ENCODE data around the gene ZNF317. TPM values are rescaled to one million over a fixed set of nuclear protein-coding genes. Genes with fewer than 3 reads are reported as not detected.

Gene ZNF317
- total and polyA plus RNA-seq, 2 of the 13 experiments (the other 11 are each of a cell fraction or from before 2014, with no cell fraction given) = 14.0 to 27.9 TPM

GRCh38 chr19:9161427-9161826 lies 21.2 kb downstream of the ZNF317 start (continued):
- TF ChIP-seq BORCS8-MEF2B (CRISPR knock-in tag; IDR thresholded peaks at IDR 0.05) = no peak
- TF ChIP-seq ZNF234 (CRISPR knock-in tag; conservative IDR thresholded peaks at IDR 0.05) = no peak
- TF ChIP-seq ZBTB37 (CRISPR knock-in tag; IDR thresholded peaks at IDR 0.05) = no peak
- no peak for TF ChIP-seq USF2 (IDR thresholded peaks at IDR 0.05; ENCODE audit: low read depth, low read length)
- TF ChIP-seq USF2 (CRISPR knock-in tag; IDR thresholded peaks at IDR 0.05; ENCODE audit: borderline replicate concordance) = no peak
- no peak for TF ChIP-seq ZNF564 (CRISPR knock-in tag; IDR thresholded peaks at IDR 0.05)

DNA sequence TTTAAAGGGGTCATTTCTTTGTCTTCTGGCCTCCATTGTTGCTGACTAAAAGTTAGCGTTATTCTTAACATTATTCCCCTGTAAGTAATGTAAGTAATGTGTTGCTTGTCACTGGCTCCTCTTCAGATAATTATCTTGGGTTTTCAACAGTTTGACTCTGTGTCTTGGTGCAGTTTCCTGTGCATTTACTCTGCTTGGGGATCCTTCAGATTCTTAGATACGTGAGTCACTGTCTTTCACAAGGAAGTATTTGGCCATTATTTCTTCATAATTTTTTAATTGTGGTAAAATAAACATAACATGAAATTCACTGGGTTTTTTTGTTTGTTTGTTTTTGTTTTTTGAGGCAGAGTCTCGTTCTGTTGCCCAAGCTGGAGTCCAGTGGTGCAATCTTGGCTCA lies 25.1 kb downstream of the ZNF317 start:
- H3K27ac ChIP-seq (ENCODE audit: extremely low read length, insufficient read depth, low read length) = no peak overlapping the region
- peaks cover 23 to 40% of the 10 kb centered on the region in 2 experiments for H3K36me3 ChIP-seq (replicated peaks in 1 of 2; ENCODE audit: control insufficient read depth in 1 of 2, insufficient read depth in 2 of 2, low read length in 2 of 2)
- BruUV-seq (replicated peaks) = no TSS peak
- WGBS (ENCODE audit: low lambda C conversion rate) = over 99% methylated on average over 3 of the region's 3 CpGs
- no peak overlapping the region for H3K4me2 ChIP-seq (ENCODE audit: low read depth, low read length)
- no peaks in the 10 kb centered on the region for H3K27me3 ChIP-seq (ENCODE audit: control insufficient read depth in 1 of 2, insufficient read depth in 2 of 2, low read length in 2 of 2)
- FAIRE-seq (no peak), ATAC-seq (no peak), DNase-seq (ENCODE audit: low spot score) (no peak)
- H3K79me2 ChIP-seq (ENCODE audit: insufficient read depth, low read length) = no peaks in the 10 kb centered on the region
- no peaks in the 10 kb centered on the region for H3K9me3 ChIP-seq (ENCODE audit: low read length)
- in situ Hi-C loops (cut with HindIII; ENCODE audit: extremely low pct_ligation_motif_present, low pct_unique_long_range_greater_than_20kb) (no loop called here), intact Hi-C loops (cut with micrococcal nuclease; ENCODE audit: unreplicated experiment) (no loop called here)
- ChIA-PET CTCF (ENCODE audit: low intra/inter-chr PET ratio, low total read pairs) (no interaction called here), POLR2A (no interaction called here)
- no peak overlapping the region for H3K9ac ChIP-seq (ENCODE audit: insufficient read depth, low read depth, low read length)
- no peaks in the 10 kb centered on the region for H3K4me1 ChIP-seq (ENCODE audit: insufficient read depth, low read length)
- H2AFZ ChIP-seq (ENCODE audit: low read length) = no peak overlapping the region
- no peak overlapping the region for H3K4me3 ChIP-seq (replicated peaks in 1 of 3; ENCODE audit: insufficient read depth in 1 of 3, low read depth in 2 of 3, low read length in 3 of 3)
- no peaks in the 10 kb centered on the region for H4K20me1 ChIP-seq (ENCODE audit: insufficient read depth, low read length)
- TF ChIP-seq NR1H2 (CRISPR knock-in tag; IDR thresholded peaks at IDR 0.05; ENCODE audit: borderline replicate concordance, low read depth) (no peak), HMG20A (CRISPR knock-in tag; IDR thresholded peaks at IDR 0.05; ENCODE audit: borderline replicate concordance) (no peak), NR3C1 (CRISPR knock-in tag; IDR thresholded peaks at IDR 0.05) (no peak), MEIS1 (CRISPR knock-in tag; IDR thresholded peaks at IDR 0.05; ENCODE audit: borderline replicate concordance) (no peak), ZNF619 (CRISPR knock-in tag; IDR thresholded peaks at IDR 0.05) (no peak), RELA (CRISPR knock-in tag; IDR thresholded peaks at IDR 0.05) (no peak), NR2C2 (CRISPR knock-in tag; IDR thresholded peaks at IDR 0.05; ENCODE audit: borderline replicate concordance) (no peak), ZSCAN5A (CRISPR knock-in tag; IDR thresholded peaks at IDR 0.05; ENCODE audit: borderline replicate concordance) (no peak), UBTF (CRISPR knock-in tag; IDR thresholded peaks at IDR 0.05) (no peak)
- TF ChIP-seq, protein P1, sequence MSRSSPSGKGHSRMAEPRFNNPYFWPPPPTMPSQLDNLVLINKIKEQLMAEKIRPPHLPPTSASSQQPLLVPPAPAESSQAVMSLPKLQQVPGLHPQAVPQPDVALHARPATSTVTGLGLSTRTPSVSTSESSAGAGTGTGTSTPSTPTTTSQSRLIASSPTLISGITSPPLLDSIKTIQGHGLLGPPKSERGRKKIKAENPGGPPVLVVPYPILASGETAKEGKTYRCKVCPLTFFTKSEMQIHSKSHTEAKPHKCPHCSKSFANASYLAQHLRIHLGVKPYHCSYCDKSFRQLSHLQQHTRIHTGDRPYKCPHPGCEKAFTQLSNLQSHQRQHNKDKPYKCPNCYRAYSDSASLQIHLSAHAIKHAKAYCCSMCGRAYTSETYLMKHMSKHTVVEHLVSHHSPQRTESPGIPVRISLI (CRISPR knock-in tag; IDR thresholded peaks at IDR 0.05; ENCODE audit: borderline replicate concordance) = no peak

Measured in HepG2 (cell line).